Suprapubic skin (tissue), 4 donors: ENCODE data around the gene FAR2. TPM values are rescaled to one million over a fixed set of nuclear protein-coding genes. Genes with fewer than 3 reads are reported as not detected.

ENCODE experiments used
- DNase-seq, 2 donors: peaks; one replicate each; pipeline ENCODE4 v3.0.0-alpha.2; 2019; ENCODE audit warnings: low spot score in 2 of 2
- H3K27ac ChIP-seq: fragments of 200-600 bp; sonication (generic); one replicate; pipeline ENCODE4 v1.5.1; 2019
- H3K27me3 ChIP-seq: fragments of 200-600 bp; sonication (generic); one replicate; pipeline ENCODE4 v1.5.1; 2019
- H3K36me3 ChIP-seq: fragments of 200-600 bp; sonication (generic); one replicate; pipeline ENCODE4 v1.5.1; 2019
- H3K4me1 ChIP-seq: fragments of 200-600 bp; sonication (generic); one replicate; pipeline ENCODE4 v1.5.1; 2019
- H3K4me3 ChIP-seq: fragments of 200-600 bp; sonication (generic); one replicate; pipeline ENCODE4 v1.5.1; 2019; ENCODE audit warnings: mild to moderate bottlenecking
- H3K9me3 ChIP-seq: fragments of 200-600 bp; sonication (generic); one replicate; pipeline ENCODE4 v1.5.1; 2019
- EP300 ChIP-seq: sonication (generic); formaldehyde crosslinking; IDR thresholded peaks from one replicate; pipeline ENCODE4 v1.6.1; 2017; ENCODE audit warnings: antibody characterized with exemption
- POLR2A ChIP-seq, 2 donors: fragments of 450-650 bp; IDR thresholded peaks; one replicate each; pipeline ENCODE4 v1.6.1; 2017; ENCODE audit warnings: antibody characterized with exemption in 2 of 2, mild to moderate bottlenecking in 2 of 2, moderate library complexity in 2 of 2
- POLR2AphosphoS5 ChIP-seq, 3 donors: sonication (generic); formaldehyde crosslinking; IDR thresholded peaks; one replicate each; pipeline ENCODE4 v1.6.1; 2017; ENCODE audit warnings: antibody characterized with exemption in 3 of 3
- WGBS: methylation state at CpG from one replicate; pipeline ENCODE4 v1.1.5; 2018; 5-methylcytosine and 5-hydroxymethylcytosine counted together
- total RNA-seq, 4 donors: library from RNA; depleted of rRNA; stranded (reverse); fragments of >200 nt; gene quantifications; one replicate each; pipeline ENCODE4 v1.1.0, GENCODE V29; 2016
- TF ChIP-seq, protein P1 (sequence below), 2 donors: fragments of 200-600 bp in 1 of 2; fragments of 450-650 bp in 1 of 2; sonication (generic) in 1 of 2; IDR thresholded peaks; one replicate each; pipeline ENCODE4 v1.5.1; 2016 to 2019; ENCODE audit warnings: antibody characterized with exemption in 2 of 2, mild to moderate bottlenecking in 1 of 2, moderate library complexity in 1 of 2

Gene FAR2
- total RNA-seq, 4 donors from 2014 or later = 20.0 to 41.8 (median 30.6) TPM

DNA sequence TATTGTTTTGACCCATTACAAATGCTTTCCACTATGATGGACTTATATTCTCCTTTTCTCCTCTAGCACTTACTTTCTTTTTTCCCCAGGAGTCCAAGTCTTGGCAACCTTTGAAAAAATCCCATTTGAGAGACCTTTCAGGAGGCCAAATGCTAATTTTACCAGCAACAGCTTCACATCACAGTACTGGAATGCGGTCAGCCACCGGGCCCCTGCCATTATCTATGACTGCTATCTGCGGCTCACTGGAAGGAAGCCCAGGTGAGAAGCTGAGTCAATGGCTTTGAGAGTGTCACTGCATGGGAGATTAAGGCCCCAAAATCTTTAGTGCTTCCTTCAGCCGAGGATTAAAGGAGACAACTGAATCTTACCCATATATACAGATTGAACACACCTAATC lies 167.7 kb downstream of the FAR2 start:
- Histone ChIP-seq H3K27ac (no peak overlapping the region), H3K4me3 (no peak overlapping the region), H3K4me1 (no peaks in the 10 kb centered on the region), H3K27me3 (no peaks in the 10 kb centered on the region), H3K36me3 (no peaks in the 10 kb centered on the region), H3K9me3 (no peaks in the 10 kb centered on the region)
- no peak for DNase-seq
- TF ChIP-seq POLR2AphosphoS5 (IDR thresholded peaks at IDR 0.05) (no peak), POLR2A (IDR thresholded peaks at IDR 0.05) (no peak), EP300 (no peak)
- TF ChIP-seq, protein P1, sequence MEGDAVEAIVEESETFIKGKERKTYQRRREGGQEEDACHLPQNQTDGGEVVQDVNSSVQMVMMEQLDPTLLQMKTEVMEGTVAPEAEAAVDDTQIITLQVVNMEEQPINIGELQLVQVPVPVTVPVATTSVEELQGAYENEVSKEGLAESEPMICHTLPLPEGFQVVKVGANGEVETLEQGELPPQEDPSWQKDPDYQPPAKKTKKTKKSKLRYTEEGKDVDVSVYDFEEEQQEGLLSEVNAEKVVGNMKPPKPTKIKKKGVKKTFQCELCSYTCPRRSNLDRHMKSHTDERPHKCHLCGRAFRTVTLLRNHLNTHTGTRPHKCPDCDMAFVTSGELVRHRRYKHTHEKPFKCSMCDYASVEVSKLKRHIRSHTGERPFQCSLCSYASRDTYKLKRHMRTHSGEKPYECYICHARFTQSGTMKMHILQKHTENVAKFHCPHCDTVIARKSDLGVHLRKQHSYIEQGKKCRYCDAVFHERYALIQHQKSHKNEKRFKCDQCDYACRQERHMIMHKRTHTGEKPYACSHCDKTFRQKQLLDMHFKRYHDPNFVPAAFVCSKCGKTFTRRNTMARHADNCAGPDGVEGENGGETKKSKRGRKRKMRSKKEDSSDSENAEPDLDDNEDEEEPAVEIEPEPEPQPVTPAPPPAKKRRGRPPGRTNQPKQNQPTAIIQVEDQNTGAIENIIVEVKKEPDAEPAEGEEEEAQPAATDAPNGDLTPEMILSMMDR (IDR thresholded peaks at IDR 0.05) = no peak
- 61% methylated on average over 4 of the region's 4 CpGs for WGBS

DNA sequence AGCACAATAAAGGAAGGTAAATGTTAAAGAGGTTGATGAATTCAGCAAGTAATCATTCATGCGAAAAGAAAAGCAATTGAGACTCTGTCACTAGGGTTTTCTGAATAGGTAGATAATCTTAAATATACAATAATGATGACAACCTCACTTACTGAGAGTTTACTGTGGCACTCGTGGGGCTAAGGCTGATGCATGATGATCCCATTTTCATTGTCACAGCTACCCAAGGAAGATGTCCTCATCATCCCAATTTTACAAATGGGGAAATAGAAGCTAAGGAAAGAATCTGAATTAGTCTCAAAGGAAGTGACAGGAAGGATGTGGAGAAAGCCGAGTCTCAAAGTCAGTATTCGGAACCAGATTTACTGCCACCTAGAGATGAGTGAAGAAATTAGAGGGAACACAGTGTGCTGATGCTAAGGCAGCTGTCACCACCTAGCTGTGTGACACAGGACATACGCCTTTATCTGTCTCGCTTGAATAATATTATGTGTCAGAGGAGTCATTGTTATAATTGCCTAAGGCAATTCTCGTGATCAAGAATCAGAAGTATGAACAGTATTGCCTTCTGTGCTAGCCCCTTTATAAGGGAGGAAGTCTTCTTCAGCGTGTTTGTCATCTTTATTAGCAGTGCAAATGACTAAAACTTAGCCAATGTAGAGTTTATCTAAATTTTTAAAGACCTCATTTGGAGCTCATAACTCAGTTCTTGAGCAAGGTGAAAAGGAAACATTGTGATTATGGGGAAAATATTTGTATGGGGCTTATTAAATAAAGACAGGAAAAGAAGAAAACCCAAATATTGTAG lies 168.7 kb downstream of the FAR2 start:
- WGBS = 30% methylated on average over 8 of the region's 8 CpGs
- Histone ChIP-seq H3K9me3 (no peaks in the 10 kb centered on the region), H3K4me3 (no peak overlapping the region), H3K27me3 (no peaks in the 10 kb centered on the region), H3K27ac (no peak overlapping the region), H3K36me3 (peaks cover 5% of the 10 kb centered on the region), H3K4me1 (no peaks in the 10 kb centered on the region)
- TF ChIP-seq EP300 = no peak
- TF ChIP-seq, protein P1 (IDR thresholded peaks at IDR 0.05) = peak; percentile 28 to 57
- TF ChIP-seq POLR2AphosphoS5 (IDR thresholded peaks at IDR 0.05) = peak in 1 of 3 donors; percentile 83
- no peak for DNase-seq

DNA sequence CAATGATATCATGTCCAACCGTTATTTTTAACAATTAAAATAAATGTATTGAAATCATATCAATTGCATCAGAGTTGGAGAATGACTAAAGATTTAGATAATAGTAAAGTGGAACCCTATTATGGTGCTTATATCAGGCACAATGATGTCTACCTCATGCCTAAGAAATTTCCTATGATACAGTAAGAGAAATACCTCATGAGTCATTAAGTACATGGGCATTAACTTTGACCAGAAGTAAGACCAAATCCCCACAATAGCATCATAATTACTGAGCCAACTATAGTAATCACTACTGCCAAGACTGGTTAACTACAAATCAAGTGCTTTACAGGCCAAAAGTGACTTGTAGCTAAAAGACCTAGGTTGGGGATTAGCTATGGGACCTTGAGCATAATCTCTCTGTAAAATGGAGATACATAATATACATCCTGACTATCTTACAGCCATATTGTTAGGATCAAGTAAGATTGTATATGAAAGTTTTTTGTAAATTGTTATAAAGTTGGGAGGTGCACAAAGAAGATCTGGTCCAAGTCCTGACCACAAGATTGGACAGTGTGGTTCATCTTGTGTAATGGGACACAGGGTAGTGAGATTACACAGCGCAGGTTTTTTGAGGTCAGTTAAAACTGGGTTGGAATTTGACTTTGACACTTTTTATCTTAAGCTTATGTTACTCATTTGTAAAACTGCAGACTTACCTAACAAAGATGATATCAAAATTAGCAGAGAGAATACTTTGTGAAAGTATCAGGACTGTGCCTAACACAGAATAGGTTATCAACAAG lies 171.4 kb downstream of the FAR2 start:
- Histone ChIP-seq H3K4me1 (no peaks in the 10 kb centered on the region), H3K4me3 (no peak overlapping the region), H3K36me3 (peaks cover 17% of the 10 kb centered on the region), H3K27me3 (no peaks in the 10 kb centered on the region), H3K9me3 (no peaks in the 10 kb centered on the region), H3K27ac (no peak overlapping the region)
- TF ChIP-seq EP300 = no peak
- no peak for TF ChIP-seq POLR2AphosphoS5 (IDR thresholded peaks at IDR 0.05)
- TF ChIP-seq, protein P1 (IDR thresholded peaks at IDR 0.05) = no peak
- TF ChIP-seq POLR2A (IDR thresholded peaks at IDR 0.05) = no peak
- no peak for DNase-seq
- WGBS = 88% methylated on average over 2 of the region's 2 CpGs

DNA sequence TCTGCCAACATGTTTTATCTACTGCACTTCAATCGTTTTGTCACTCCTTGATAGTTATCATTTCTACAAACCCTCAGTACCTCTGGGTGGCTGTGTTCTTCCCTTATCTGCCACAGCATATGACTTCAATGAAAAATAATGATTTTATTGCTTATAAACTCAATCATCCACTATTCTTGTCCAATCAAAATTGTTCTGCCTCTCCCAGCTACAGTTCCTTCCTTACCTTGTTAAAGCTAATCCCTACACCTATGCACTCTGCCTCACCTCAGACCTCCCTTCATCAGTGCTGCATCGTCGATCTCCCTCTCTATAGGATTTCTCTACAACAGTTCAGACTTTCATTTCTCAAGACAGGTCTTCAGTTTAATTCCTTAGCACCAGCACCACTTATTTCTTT lies 173.1 kb downstream of the FAR2 start:
- H3K27ac ChIP-seq = no peak overlapping the region
- H3K27me3 ChIP-seq = no peaks in the 10 kb centered on the region
- H3K9me3 ChIP-seq = no peaks in the 10 kb centered on the region
- WGBS = 88% methylated on average over 3 of the region's 3 CpGs
- H3K4me3 ChIP-seq = no peak overlapping the region
- no peaks in the 10 kb centered on the region for H3K4me1 ChIP-seq
- H3K36me3 ChIP-seq = peaks cover 17% of the 10 kb centered on the region
- no peak for DNase-seq
- no peak for TF ChIP-seq POLR2A (IDR thresholded peaks at IDR 0.05)
- TF ChIP-seq EP300 = no peak
- TF ChIP-seq POLR2AphosphoS5 (IDR thresholded peaks at IDR 0.05) = no peak
- TF ChIP-seq, protein P1 (IDR thresholded peaks at IDR 0.05) = no peak

DNA sequence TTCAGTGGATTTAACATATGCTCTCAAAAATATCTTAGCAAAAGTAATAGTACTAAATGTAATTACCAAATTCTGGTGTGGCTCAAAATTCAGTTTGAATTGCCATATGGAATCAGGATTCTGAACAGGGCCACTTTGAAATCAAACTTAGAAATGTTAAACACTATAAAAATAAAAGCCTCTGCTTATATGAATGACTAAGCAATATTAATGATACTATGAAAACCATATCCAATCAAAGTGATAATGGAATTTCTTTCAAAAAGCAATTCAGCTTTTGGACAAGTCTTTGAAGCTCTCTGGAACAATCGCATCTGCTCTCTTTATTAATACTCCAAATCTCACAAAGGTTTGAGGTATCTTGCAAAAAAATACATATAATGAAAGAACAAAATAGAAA lies 180.3 kb downstream of the FAR2 start:
- DNase-seq = no peak
- H3K9me3 ChIP-seq = no peaks in the 10 kb centered on the region
- no peak overlapping the region for H3K4me3 ChIP-seq
- no peaks in the 10 kb centered on the region for H3K27me3 ChIP-seq
- no peaks in the 10 kb centered on the region for H3K4me1 ChIP-seq
- WGBS = 93% methylated on average over 1 of the region's 1 CpG
- peaks cover 7% of the 10 kb centered on the region for H3K36me3 ChIP-seq
- TF ChIP-seq POLR2AphosphoS5 (IDR thresholded peaks at IDR 0.05) (no peak), POLR2A (IDR thresholded peaks at IDR 0.05) (no peak), EP300 (no peak)
- TF ChIP-seq, protein P1 (IDR thresholded peaks at IDR 0.05) = no peak
- H3K27ac ChIP-seq = no peak overlapping the region
